NCI-H446 (cell line): ENCODE results near the gene C1orf35.

Experiments
- DNase-seq, 2 experiments: peaks; one replicate each; lab custom pipeline; 2025; lab: John Stamatoyannopoulos, UW

The C1orf35 gene

GRCh38 chr1:228079013-228079412 lies 24.1 kb downstream of the C1orf35 start:
- DNase-seq = no peak

GRCh38 chr1:228077565-228078330 lies 25.4 kb downstream of the C1orf35 start:
- peak; percentile 9 to 52 for DNase-seq

GRCh38 chr1:228076796-228077430 lies 26.2 kb downstream of the C1orf35 start:
- DNase-seq = no peak

GRCh38 chr1:228075801-228076271 lies 27.3 kb downstream of the C1orf35 start:
- DNase-seq = no peak

- DNase-seq = no peak
Observed at GRCh38 chr1:228074954-228075730, 28.0 kb downstream of the C1orf35 start.

- no peak for DNase-seq
Observed at GRCh38 chr1:228073857-228074545, 29.1 kb downstream of the C1orf35 start.

GRCh38 chr1:228073061-228073856 lies 29.9 kb downstream of the C1orf35 start:
- DNase-seq = no peak

GRCh38 chr1:228072658-228073043 lies 30.5 kb downstream of the C1orf35 start:
- no peak for DNase-seq

- DNase-seq = no peak
Observed at GRCh38 chr1:228071839-228072657, 31.1 kb downstream of the C1orf35 start.

GRCh38 chr1:228070851-228071250 lies 32.3 kb downstream of the C1orf35 start:
- no peak for DNase-seq

- no peak for DNase-seq
Observed at GRCh38 chr1:228070173-228070572, 33.0 kb downstream of the C1orf35 start.

- DNase-seq = no peak
Observed at GRCh38 chr1:228068359-228068758, 34.8 kb downstream of the C1orf35 start.

GRCh38 chr1:228066891-228067654 lies 36.1 kb downstream of the C1orf35 start:
- no peak for DNase-seq

GRCh38 chr1:228066416-228066815 lies 36.7 kb downstream of the C1orf35 start:
- DNase-seq = no peak

- no peak for DNase-seq
Observed at GRCh38 chr1:228065543-228066347, 37.4 kb downstream of the C1orf35 start.

GRCh38 chr1:228064741-228065542 lies 38.2 kb downstream of the C1orf35 start:
- no peak for DNase-seq

- DNase-seq = no peak
Observed at GRCh38 chr1:228064296-228064695, 38.8 kb downstream of the C1orf35 start.
